GM19467 (cell line): ENCODE results near the gene FREM2.

ENCODE experiments used
- ATAC-seq: cut with Tn5 transposase; IDR thresholded peaks from one replicate; pipeline ENCODE4 v1.9.1; 2021; ENCODE audit warnings: mild to moderate bottlenecking, moderate library complexity; ENCODE audit not compliant: unreplicated experiment

FREM2 gene

DNA sequence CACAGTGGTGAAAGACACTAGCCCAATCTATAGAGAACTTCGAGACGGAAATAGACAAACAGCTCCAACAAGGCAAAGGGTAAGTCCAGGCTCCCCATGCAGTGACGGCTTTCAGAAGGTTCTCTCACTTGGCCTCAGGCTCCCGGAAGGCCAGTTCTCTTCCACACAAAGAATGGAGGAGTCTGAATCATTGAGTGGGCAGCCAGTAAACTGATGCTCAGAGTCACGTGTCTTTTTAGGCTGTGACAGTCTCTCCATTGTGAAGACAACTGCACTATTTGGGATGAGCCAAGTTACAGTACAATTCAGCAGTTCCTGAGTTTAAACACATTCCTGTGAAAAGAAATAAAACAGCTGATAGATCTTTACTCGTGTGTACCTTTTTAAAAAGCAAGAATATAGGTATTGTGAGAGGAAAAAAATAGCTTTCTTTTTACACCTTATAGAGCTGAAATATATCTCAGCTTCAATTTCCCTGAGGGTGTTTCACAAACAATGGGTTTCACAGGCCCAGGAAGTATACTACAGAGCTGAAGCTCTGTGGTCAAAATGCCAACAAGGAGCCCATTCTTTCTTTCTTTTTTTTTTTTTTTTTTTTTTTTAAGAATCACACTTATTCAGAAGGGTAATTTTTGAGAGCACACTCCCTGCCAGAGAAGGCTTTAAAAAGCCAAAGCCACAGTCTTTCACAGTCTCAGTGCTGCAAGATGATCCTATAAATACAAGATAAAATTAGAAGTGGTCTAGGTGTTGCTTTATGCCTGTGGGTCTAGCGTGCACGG is 135.1 kb downstream of the FREM2 start:
- ATAC-seq, result no peak

- no peak for ATAC-seq
These were observed 137.5 kb downstream of the FREM2 start for GRCh38 chr13:38824342-38824741.

GRCh38 chr13:38826182-38826813 is 139.4 kb downstream of the FREM2 start:
- no peak for ATAC-seq

DNA sequence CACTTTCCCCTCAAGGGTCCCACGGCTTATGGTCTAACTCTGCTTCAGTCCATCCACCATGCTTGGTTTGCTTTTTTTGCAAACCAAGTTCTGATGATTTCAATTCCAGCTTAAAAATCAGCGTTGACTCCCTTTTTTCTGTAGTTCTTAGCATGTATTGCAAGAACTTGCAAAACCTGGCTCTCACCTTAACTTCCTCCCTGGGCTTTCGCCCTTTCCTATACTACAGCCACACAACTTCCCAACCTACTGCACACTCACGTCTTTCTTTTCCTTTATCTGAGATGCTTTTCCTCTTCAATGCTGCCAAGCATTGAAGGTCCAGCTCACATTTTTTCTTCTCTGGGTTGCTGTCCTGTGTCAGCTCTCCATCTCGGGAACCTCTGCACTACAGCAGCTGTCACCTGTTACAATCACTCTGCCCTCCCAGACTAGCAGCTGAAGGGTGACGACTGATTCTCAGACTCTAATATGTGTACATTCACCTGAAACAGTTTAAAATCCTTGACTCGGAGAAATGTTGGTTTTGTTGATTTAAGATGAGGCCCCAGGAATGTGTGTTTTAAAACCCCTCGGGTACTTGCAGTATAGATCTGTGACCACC is 143.7 kb downstream of the FREM2 start:
- no peak for ATAC-seq

- ATAC-seq, result no peak
These were observed 157.7 kb downstream of the FREM2 start for GRCh38 chr13:38844581-38844980.

- ATAC-seq, result no peak
These were observed 161.5 kb downstream of the FREM2 start for GRCh38 chr13:38848360-38848759.

DNA sequence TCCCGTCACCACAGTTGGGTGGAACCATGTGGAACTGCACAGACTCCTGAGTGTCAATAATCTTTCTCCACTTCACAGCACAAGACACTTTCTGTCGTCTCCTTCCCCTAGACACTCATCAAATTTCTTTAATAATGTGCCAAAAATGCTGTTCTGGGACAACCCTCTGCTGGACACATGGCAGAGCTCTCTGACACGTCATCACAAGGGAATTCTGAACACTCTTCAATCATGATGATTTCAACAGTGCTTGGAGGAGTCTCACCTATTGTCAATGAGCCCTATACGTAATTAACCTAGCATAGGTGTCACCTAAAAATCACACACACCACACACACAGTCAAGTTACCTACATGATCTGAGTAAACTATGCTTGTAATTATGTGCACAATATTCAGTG is 162.4 kb downstream of the FREM2 start:
- no peak for ATAC-seq

GRCh38 chr13:38850868-38851626 is 164.2 kb downstream of the FREM2 start:
- no peak for ATAC-seq

DNA sequence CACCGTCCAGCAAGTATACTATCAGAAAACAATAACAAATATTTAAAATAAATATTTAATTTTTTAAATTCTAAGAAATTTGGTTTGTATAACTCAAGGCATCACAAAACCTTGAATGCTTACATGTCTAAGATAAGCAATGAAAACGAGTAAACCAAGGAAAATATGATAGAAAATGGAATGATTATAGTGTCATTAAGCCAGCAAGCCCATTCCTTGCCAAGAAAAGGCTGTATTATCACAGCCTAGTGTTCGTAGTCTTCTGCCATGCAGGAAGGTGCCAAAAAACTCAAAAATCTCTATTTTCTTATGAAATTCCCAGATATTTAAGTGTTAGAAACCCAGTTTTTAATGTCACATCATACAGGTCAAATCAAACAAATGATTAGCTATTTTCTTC is 167.3 kb downstream of the FREM2 start:
- ATAC-seq, result no peak

GRCh38 chr13:38856065-38856464 is 169.2 kb downstream of the FREM2 start:
- no peak for ATAC-seq

- no peak for ATAC-seq
These were observed 175.6 kb downstream of the FREM2 start for GRCh38 chr13:38862443-38862842.

DNA sequence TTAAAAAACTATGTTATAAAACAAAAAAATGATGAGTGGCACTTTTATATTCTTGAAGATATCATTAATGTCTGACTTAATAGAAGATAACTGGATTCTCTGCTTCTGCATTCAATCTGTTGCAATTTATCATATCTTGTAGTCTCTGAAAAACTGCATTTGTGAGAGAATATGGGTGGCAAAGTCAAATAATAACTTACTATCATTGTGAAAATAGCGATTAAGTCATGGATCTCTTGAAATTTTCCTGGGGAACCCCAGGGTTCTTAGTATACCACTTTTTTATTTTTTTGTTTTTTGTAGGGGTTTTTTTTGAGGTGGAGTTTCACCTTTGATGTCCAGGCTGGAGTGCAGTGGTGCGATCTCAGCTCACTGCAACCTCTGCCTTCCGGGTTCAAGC is 176.7 kb downstream of the FREM2 start:
- no peak for ATAC-seq

DNA sequence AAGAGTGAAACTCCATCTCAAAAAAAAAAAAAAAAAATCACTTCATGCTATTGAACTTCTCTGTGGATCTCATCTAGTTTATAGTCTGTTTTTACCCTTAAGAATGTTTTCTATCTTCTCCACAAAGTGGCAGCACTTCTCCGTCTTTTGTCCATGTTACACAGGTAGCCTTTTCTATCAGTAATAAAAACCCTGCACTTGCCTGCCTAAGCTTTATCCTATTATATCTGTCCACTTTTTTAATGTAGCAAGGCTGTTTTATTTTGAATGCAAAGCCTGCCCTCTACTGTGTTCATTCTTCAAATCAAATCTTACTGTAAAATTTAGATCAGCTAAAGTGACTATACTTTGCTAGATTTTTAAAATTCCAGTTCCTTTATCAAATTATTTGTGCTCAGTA is 179.8 kb downstream of the FREM2 start:
- no peak for ATAC-seq

DNA sequence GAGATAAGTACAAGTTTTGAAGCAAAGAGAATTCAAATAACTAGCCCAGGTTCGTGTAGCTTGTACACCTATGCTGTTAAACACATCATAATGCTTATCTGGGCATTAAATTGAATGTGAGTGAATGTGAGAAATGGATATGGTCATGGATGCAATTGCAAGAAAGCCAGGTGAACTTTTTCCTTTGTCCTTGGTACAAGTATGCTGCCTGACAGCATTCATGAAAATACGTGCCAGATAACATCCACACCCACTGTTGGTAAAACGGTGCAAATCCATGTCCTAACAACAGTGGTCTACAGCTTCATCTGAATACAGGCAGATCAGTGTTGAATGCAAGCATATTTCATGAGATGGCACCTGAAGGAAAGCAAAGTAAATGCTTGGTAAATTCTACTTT is 181.5 kb downstream of the FREM2 start:
- ATAC-seq, result no peak

- ATAC-seq, result no peak
These were observed 182.0 kb downstream of the FREM2 start for GRCh38 chr13:38868870-38869269.

- ATAC-seq, result no peak
These were observed 184.4 kb downstream of the FREM2 start for GRCh38 chr13:38871275-38871674.

DNA sequence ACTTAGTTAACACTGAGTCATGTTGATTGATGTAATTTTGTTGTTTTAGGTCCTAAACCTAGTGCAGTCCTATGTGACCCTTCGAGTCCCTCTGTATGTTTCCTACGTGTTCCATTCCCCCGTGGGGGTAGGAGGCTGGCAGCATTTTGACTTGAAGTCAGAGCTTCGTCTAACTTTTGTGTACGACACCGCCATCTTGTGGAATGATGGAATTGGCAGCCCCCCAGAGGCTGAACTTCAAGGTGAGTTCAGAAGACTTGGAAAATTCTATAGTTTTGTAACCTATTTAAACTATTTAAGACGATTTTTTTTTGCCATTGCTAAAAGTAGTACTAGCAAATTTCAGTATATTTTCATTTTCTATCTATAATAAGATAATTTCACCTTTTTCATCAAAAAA is 185.8 kb downstream of the FREM2 start:
- ATAC-seq, result no peak

DNA sequence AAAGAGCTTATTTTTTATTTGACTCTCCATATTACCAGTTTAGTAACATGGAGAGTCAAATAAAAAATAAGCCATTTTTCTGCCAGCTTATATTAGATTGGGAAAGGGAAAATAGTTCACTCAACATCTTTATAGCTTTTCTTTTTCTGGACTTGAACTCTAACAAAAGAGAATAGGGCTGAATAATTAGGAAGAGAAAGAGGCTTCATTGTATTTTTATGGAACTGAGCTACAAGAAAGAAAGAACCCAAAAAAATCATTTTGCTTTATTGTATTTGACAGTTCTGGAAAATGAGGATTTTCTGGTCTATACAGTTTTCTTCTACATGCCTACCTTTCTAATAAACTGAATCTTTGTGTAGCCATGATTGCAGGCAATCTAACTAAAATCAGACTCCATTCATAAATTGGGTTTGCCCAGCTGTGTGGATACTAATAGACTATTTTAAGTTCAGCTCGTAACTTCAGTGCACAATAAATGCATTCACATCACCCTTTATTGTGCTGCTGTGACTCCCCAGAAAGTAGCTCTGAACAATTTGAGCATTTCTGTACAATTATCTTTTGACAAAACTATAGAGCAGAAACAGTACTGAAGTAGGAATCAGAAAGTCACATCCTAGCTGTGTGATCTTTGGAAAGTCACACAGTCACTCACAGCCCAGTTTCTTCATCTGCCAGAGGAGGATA is 188.5 kb downstream of the FREM2 start:
- no peak for ATAC-seq

DNA sequence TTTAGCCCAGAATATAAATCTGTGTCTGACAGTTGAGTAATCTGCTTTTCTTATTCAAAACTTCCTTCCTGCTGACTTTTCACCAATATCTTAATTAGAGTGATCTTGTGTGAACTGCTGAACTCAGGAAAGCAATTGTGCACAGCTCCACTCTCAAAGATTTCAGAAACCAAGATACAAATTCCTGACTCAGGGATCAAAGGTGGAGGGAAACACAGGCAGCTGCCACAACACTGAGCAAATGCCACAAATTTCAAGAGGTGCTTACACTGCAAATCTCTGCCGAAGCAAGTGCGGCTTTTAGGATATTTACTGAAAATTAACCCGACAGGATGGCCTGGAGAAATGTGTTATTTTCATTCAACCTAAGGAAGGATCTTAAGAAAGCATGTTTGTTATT is 192.4 kb downstream of the FREM2 start:
- ATAC-seq, result no peak

DNA sequence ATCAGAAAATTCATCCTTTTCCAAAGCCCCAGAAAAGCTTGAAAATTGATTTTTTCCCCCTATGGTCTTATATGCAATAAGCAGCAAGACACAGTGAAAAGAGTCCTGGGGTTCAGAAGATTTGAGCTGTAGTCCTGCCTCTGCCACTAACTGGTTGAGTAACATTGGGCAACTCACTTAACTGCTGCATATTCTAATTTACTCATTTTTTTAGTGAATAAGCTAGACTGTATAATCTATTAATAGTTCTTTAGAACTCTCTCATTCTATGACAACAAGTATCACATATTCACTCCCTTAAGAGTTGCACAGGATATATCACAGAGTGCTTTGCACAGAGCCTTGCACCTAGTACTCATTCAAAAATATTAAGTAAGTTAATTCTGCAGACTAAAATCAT is 192.9 kb downstream of the FREM2 start:
- ATAC-seq, result no peak

DNA sequence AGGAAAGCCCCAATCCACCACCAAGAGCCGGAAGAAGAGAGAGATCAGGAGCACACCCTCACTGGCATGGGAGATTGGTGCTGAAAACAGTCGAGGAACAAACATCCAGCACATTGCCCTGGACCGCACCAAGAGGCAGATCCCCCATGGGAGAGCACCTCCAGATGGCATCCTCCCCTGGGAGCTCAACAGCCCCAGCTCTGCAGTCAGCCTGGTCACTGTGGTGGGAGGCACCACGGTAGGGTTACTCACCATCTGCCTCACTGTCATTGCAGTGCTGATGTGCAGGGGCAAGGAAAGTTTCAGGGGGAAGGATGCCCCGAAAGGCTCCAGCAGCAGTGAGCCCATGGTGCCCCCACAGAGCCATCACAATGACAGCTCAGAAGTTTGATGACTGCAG is 193.5 kb downstream of the FREM2 start:
- no peak for ATAC-seq
